ENCODE measurements around the gene MRPS10.
"Not testable (repeated sequence)": the region's sequence is repeated elsewhere in the genome, so short reads cannot be mapped to it uniquely, and the experiment has no call there.

Gene MRPS10

DNA sequence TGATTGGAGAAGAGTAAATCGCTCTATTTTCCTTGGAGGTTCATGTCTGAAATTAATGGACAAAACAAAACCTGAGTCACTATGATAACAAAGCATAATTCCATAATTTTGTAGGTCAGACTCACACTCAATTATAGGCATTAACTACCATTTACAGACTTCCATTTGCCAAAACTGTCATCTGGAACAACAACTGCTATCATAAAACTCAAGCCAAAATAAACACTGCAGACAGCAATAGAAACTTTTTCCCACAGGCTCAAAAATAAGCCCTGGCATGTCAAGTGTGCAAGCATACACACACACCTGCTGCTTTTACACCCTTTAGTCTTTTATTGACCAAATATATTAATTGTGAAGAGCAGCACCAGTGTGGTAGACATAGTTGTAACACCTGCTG, 7.1 kb downstream of the MRPS10 start:
- DNase-seq (ENCODE audit: low read depth in 1 of 2, low spot score in 1 of 2) = no peak

DNA sequence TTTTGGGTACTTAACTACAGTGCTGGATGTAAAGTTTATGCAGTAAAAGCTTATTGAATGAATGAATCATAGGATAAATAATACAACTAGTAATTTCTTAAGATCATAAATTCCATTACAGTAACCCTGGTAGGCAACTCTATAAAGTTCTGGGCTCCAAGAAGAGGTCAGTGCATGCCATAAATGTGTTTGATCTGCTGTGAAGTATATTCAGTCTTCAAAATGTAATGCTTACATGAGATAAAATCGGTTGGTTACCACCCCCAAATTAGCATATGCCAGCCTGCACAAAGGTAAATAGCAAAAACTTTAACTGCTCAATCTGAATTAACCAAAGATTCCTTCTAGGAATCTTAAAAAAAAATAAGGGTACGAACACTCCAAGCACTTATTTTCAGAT, 10.1 kb downstream of the MRPS10 start:
- not testable (repeated sequence) for DNase-seq (ENCODE audit: low read depth in 1 of 2, low spot score in 1 of 2)

DNA sequence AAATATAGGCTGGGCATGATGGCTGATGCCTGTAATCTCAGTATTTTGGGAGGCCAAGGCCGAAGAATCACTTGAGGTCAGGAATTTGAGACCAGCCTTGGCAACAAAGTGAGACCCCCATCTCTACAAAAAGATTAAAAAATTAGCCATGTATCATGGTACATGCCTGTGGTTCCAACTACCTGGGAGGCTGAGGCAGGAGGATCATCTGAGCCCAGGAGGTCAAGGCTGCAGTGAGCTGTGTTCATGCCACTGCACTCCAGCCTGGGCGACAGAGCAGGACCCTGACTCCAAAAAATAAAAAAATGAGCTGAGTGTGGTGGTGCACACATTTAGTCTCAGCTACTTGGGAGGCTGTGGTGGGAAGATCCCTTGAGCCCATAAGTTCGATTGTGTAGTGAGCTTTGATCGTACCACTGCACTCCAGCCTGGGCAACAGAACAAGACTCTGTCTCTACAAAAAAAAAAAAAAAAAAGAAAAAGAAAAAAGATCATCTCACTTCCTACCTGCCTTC, 12.8 kb downstream of the MRPS10 start:
- no peak for DNase-seq (ENCODE audit: low read depth in 1 of 2, low spot score in 1 of 2)

DNA sequence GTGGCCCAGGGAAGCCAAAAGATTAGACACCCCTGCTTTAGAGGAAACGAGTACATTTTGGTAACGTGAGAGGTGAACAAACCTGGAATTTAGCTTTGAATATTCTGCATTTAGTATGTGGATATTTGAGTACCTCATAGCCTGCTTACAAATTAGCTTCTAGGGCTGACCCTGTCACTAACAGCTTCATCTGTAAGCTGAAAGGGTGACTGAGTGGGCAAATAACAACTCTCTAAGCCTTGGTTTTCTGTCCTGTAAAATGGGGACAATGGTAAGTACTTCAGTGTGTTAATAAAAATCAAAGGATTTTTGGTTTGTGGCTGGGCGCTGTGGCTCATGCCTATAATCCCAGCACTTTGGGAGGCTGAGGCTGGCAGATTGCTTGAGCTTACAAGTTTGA, 14.5 kb downstream of the MRPS10 start:
- no peak for DNase-seq (ENCODE audit: low read depth in 1 of 2, low spot score in 1 of 2)

DNA sequence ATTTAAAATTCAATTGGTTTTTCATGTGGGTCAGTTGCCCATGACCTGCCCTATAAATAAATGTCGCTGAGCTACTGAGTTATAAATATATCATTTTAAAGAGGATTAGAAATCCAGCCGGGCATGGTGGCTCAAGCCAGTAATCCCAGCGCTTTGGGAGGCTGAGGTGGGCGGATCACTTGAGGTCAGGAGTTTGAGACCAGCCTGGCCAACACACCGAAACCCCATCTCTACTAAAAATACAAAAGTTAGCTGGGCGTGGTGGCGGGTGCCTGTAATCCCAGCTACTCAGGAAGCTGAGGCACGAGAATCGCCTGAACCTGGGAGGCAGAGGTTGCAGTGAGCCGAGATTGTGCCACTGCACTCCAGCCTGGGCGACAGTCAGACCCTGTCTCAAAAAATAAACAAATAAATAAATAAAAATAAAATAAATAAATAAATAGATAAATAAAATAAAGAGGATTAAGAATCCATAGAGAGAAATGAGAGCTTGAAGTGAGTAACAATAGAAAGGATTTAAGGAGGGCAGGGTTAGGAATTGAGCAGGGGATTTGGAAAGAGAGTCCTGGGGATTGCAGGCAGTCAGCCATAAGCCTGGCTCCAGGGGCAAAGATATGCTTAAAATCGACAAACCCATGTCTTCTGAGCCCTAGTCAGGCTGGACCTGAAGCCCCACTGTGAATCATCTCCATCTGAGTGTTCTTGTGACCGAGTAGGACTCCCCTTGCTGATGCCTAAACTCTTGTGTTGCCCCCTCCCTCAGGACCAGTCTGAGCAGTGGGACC, 15.3 kb downstream of the MRPS10 start:
- not testable (repeated sequence) for DNase-seq (ENCODE audit: low read depth in 1 of 2, low spot score in 1 of 2)

DNA sequence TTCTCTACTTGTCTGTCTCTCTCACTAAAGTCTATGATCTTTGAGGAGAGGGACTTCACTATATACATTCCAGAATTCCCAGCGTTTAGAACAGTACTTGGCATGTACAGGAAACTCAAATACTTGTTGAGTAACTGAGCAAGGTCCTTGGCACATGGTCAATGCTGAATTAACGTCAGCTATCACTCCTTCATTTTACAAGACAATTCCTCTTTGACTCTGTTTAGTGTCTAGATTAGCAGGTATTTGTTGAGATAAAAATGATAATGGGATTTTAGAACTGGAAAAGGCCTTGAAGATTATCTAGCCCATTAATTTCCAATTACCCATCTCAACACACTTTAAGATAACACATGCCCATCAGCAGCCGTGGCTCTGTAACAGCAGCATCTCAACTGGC, 16.3 kb downstream of the MRPS10 start:
- DNase-seq (ENCODE audit: low read depth in 1 of 2, low spot score in 1 of 2) = no peak

DNA sequence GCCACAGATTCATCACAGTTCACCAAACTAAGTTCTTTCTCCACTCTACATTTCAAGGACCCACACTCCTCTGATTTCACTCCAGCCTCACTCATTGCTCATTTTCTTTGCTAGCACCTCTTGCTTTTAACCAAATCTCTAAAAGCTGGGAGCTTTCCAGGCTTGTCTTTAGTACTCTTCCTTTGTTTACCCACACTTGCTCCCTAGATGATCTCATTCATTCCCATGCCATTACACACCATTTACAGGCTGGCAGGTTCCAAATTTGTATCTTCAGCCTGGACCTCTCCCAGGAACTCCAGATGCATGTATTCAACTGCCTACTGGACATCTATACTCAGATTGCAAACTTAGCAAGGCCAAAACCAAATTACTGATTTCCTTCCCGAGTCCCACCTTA, 17.6 kb downstream of the MRPS10 start:
- no peak for DNase-seq (ENCODE audit: low read depth in 1 of 2, low spot score in 1 of 2)

DNA sequence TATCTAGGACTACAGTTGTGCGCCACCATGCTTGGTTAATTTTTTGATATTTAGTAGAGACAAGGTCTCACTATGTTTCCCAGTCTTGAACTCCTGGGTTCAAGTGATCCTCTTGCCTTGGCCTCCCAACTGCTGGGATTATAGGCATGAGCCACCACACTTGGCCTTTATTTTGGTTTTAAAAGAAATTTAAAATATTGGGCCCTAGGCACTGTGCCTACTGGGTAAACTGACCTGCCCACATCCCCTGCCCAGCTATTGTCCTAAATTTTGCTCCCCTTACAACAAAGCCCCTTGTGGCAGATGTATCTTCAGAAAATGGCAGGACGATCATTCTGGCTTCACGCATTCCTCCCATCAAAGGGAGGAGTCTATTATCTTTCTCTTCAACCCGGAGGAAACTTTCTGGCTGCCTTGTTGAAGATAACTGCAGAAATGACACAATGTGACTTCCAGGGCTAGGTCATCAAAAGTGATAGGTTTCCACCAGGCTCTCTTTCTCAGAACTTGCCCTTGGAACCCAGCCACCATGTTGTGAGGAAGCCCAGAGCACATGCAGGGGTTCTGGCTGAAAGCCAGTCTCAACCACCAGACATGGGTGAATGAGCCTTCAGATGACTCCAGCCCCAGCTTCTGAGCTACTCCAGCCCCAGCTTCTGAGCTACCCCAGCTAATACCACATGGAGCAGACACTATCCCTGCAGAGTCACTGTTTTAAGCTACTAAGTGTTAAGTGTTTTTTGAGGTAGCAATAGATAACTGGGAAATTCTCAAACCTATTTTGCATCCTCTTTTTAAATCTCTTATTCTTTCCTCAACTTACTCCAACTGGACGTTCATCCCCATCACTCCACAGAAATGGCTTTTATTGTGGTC, 18.3 kb downstream of the MRPS10 start:
- DNase-seq (ENCODE audit: low read depth in 1 of 2, low spot score in 1 of 2) = no peak

DNA sequence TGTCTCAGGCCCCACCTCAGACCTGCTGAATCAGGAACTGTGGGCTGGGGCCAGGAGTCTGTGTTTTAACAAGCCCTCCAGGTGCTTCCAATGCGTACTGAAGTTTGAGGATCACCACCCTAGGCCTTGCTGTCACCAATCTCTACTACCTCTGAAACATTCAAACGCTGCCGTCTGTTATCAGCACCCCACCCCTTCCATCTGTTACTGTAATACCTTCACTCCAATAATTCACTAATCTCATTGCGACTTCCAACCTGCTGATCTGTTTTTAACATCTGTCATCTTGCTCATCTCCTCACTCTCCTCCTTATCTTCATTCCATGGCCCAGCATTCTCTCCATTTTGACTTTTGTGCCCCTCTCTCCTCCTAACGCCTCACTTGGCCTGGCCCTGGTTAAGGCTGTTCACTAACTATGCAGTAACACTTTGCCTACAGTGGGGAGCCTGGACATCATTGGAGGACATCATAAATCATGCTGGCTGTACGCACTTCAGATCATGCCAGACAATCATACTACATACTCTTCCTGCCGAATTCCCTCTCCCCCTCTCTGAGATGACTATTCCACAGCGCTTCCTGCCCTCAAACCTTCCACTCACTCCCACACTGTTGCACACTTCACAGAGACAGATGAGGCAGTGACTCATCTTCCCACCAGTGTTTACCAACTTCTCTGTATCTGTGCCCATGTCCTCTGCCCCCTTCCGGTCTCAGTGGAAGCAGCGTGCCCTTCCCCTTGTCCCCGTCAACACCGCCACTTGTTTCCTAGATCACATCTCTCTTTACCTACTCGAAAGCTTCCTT, 19.9 kb downstream of the MRPS10 start:
- DNase-seq (ENCODE audit: low read depth in 1 of 2, low spot score in 1 of 2) = no peak

DNA sequence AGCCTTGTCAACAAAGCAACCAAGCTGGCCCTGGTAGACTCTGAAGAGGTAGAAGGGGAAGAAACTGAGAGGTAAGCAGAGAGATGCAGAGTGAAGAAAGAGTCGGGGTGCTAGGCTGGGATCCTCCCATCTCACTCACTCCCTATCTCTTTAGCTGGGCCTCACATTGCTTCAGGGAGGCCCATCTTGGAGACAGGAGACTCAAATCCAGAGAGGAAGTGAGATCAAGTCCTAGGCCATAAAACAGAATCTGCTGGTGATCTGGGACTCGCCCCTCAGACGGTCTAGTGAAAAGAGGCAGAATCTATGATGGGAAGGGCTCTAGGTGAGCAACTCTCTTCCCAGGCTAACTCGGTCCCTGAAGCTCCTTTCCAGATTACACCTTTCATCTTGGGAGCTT, 22.2 kb downstream of the MRPS10 start:
- no peak for DNase-seq (ENCODE audit: low read depth in 1 of 2, low spot score in 1 of 2)

DNA sequence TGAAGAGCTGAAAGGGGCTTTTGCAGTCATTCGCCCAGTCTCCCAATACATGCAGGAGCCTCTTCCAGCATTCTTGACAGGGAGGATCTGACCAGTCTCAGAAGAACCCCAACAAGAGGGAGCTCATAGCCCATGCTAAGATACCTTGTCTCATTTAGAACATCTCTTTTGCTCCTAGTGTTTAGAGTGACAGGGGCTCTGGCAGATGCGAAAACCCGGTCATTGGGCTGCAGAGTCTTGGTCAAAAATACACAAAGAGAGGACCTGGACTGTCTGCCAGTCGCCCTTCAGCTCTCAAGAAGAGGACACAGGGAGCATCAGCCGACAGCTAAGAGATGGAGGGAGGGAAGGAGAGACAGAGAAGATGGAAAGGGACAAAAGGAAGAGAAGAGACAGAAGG, 23.6 kb downstream of the MRPS10 start:
- DNase-seq (ENCODE audit: low read depth in 1 of 2, low spot score in 1 of 2) = no peak

DNA sequence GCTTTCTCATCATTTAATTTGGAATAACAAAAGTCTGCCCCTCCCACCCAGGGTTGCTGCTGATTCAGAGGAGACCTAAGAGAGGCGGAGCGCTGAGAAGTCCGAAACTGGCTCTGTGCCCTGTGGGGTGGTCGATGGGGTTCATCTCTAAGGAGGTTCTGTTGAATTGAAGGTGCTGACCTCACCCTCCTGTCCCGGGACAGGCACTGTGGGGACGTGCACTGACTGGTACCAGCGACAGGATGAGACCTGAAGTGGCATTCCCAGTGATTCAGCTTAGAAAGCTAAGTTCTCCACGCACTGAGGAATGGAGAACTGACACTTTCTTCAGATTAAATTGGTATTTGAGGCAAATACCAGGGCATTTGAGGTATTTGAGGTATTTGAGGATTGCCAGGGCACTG, 24.2 kb downstream of the MRPS10 start:
- DNase-seq (ENCODE audit: low read depth in 1 of 2, low spot score in 1 of 2) = no peak

DNA sequence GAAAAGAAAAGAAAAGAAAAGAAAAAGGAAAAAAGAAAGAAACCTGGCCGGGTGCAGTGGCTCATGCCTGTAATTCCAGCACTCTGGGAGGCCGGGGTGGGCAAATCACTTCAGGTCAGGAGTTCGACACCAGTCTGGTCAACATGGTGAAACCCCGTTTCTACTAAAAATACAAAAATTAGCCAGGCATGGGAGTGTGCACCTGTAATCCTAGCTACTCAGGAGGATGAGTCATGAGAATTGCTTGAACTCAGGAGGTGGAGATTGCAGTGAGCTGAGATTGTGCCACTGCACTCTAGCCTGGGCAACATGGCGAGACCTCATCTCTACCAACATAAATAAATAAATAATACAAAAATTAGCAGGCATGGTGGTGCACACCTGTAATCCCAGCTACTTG, 25.3 kb downstream of the MRPS10 start:
- not testable (repeated sequence) for DNase-seq (ENCODE audit: low read depth in 1 of 2, low spot score in 1 of 2)

DNA sequence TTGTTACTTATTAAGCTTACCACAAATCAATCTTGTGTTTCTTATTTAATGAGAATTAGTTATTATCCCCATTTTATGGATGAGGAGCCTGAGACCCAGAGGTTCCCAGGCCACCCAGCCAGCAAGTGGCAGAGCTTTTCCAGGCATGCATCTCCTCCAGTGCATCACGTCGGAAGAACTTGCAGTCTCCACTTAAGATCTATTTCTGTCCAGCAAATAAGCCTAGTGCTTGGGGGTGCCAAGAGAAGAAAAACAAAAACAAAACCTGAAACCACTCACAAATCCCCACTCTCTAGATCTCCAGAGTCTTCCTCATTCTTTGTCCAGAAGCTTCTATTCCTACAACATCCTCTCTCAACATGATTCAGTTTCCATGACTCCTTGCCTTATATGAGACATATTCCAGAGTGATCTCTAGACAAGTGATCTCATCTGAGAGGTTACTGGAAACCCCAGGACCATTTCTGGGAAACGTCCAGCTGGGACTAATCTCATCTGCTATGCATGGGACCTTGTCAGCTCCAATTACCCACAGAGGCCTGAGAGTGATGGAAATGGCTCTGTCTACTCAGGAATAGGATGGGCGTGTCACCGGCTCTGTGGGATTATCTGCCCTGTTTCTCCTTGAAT, 27.0 kb downstream of the MRPS10 start:
- DNase-seq (ENCODE audit: low read depth in 1 of 2, low spot score in 1 of 2) = no peak

DNA sequence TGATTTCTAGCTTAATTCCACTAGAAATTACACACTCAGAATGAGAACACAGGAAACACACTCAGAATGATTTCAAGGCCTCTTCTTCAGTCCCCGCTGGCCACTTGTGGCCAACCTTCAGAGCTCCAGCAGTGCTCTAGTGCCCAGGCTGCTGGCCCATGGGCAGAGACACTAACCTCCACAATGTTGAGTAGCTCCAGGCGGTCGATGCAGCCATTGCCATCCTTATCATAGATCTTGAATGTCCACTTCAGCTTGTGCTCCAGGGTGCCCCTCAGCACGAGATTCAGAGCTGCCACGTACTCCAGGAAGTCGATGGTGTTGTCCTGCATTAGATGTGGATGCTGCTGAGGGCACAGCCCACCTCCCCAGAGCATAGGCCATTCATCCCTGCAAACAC, 29.3 kb downstream of the MRPS10 start:
- DNase-seq (ENCODE audit: low read depth in 1 of 2, low spot score in 1 of 2) = no peak

DNA sequence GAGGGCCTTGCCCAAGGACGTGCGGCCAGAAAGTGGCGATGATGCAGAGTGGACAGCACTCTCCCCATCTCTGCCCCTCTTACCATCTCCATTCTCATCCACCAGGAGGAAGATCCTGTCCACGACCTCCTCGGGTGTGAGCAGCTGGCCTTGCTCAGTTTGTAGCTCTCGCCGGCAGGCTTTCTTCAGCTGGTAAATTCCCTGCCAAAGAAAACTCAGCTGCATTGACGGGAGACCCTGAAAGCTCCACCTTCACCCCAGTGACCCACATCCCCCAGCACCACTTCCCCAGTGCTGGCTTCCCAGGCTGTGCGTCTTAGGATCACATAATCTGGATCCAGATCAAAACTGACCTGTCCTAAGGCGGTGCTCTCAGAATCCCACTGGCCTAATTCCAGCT, 32.1 kb downstream of the MRPS10 start:
- DNase-seq (ENCODE audit: low read depth in 1 of 2, low spot score in 1 of 2) = no peak

DNA sequence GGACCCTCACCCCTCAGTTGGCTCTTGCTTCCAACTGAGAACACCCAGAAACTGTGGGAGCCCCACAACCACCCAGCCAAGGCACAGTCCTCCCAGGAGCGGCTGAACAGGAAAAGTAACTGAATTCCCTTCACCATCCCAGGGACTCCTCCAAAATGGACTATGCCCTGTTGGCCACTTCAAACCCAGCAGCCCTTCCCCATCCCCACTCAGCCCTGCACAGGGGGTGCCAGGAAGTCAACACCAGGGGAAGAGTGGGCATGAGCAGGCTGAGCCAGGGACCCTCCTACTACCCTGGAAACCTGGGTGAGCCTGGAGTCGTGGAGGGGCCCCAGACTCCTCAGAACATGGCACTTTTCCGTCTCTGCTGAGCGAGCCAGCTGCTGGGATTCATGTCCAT, 33.2 kb downstream of the MRPS10 start:
- no peak for DNase-seq (ENCODE audit: low read depth in 1 of 2, low spot score in 1 of 2)

DNA sequence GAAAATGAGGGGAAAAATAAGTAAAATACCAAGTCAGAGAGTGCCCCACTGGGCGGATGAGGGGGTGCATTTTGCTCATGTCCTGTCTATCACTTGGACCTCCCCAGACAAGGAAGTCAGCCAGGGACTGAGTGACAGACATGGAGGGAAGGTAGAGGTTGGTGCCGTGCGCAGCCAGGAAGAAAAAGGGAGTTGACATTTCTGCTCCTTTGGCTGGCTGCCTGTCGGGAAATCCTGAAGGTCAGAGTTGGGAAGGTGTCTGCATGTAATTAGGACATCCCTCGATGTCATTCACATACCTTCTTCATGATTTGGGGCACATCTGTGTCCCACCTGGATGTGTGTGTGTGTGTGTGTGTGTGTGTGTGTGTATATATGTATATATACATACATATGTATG, 35.6 kb downstream of the MRPS10 start:
- DNase-seq (ENCODE audit: low read depth in 1 of 2, low spot score in 1 of 2) = no peak

DNA sequence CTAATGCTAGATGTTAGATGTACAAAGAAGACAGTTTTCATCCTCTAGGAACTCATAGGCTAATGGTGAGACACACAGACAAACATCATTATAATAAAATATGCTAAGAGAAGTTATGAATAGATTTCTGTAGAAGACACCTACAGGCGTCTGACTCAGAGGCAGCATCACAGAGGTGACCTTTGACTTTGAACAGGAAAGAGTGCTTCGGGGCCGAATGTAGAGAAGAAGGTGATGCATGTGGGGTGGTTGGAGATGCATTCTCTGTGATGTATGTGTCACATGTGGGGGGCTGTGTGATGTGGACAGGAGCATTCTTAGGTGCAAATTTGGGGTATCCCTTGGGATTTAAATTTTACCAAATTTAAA, 37.7 kb downstream of the MRPS10 start:
- no peak for DNase-seq (ENCODE audit: low read depth in 1 of 2, low spot score in 1 of 2)

DNA sequence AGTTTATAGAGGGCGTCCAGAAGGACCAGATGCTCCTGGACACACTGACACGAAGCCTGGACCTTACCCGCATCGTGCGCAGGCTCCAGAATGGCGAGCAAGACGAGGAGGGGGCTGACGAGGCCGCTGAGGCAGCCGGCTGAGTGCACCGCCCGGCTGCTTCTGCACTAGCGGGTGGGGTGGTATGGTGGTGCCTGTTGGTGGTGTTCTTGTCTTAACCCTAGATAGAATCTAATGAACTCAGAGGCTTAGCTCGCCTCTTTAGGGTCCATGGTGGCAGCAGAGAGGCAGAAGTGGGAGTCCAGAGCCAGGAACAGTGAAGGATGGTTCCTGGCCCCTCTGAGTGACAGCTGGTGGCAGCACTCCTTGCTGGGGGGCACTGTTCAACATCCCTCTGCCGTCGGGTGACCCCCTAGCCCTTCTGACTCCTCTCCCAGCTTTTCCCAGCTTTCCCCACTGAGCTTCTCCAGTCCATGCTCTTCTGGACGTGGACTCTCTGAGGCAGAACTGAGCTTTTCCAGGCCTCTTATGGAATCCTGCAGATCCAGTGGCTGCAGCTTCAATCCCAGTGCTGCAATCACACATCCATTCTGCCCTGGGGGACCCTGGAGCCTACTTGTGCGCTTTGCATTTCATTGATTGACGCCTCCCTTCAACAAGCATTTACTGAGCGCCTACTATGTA, 38.3 kb downstream of the MRPS10 start:
- no peak for DNase-seq (ENCODE audit: low read depth in 1 of 2, low spot score in 1 of 2)

Data from activated CD4-positive, alpha-beta T cell treated with anti-CD3 and anti-CD28 coated beads, Interleukin-2, amount 50 U/mL, for 24 hours (primary cell).